ENCODE results near the gene ILF3.

The ILF3 gene

GRCh38 chr19:10653732-10654609, at the start of gene ILF3:
ILF3 (plus strand) TSS chr19:10654346; CDS start chr19:10670606, 16,260 bp downstream.
- TF ChIP-seq CTCF (IDR thresholded peaks at IDR 0.05; ENCODE audit: low read depth, low read length), result no peak
- H3K4me3 ChIP-seq (ENCODE audit: low read depth, low read length), result peak within 1 kb of the TSS; percentile 99

- TF ChIP-seq CTCF (IDR thresholded peaks at IDR 0.05; ENCODE audit: low read depth, low read length), result no peak
- H3K4me3 ChIP-seq (ENCODE audit: low read depth, low read length), result no peak overlapping the region
Measured at GRCh38 chr19:10604460-10604980, 49.6 kb upstream of the ILF3 start.

- TF ChIP-seq CTCF (IDR thresholded peaks at IDR 0.05; ENCODE audit: low read depth, low read length), result no peak
- H3K4me3 ChIP-seq (ENCODE audit: low read depth, low read length), result no peak overlapping the region
Measured at GRCh38 chr19:10611907-10612306, 42.2 kb upstream of the ILF3 start.

- no peak for TF ChIP-seq CTCF (IDR thresholded peaks at IDR 0.05; ENCODE audit: low read depth, low read length)
- no peak overlapping the region for H3K4me3 ChIP-seq (ENCODE audit: low read depth, low read length)
Measured at GRCh38 chr19:10612499-10613119, 41.5 kb upstream of the ILF3 start.

- TF ChIP-seq CTCF (IDR thresholded peaks at IDR 0.05; ENCODE audit: low read depth, low read length), result no peak
- H3K4me3 ChIP-seq (ENCODE audit: low read depth, low read length), result no peak overlapping the region
Measured at GRCh38 chr19:10615429-10616023, 38.6 kb upstream of the ILF3 start.

GRCh38 chr19:10617409-10618121, 36.6 kb upstream of the ILF3 start:
- H3K4me3 ChIP-seq (ENCODE audit: low read depth, low read length), result peak overlapping the region; percentile 13
- TF ChIP-seq CTCF (IDR thresholded peaks at IDR 0.05; ENCODE audit: low read depth, low read length), result no peak

All from WI38 (cell line).